Astrocyte (in vitro differentiated cells and primary cell): ENCODE measurements around the gene SOAT2.

ENCODE experiments used
- EZH2 ChIP-seq: IDR thresholded peaks from 2 replicates; pipeline ENCODE4 v1.6.1; 2012; ENCODE audit warnings: mild to moderate bottlenecking, low read length, inconsistent platforms; ENCODE audit not compliant: insufficient read depth
- TF ChIP-seq, protein P1 (sequence below): IDR thresholded peaks from 2 replicates; pipeline ENCODE4 v1.5.1; 2011; ENCODE audit warnings: low read depth, mild to moderate bottlenecking, inconsistent platforms, low read length, moderate library complexity; ENCODE audit not compliant: insufficient read depth

DNA sequence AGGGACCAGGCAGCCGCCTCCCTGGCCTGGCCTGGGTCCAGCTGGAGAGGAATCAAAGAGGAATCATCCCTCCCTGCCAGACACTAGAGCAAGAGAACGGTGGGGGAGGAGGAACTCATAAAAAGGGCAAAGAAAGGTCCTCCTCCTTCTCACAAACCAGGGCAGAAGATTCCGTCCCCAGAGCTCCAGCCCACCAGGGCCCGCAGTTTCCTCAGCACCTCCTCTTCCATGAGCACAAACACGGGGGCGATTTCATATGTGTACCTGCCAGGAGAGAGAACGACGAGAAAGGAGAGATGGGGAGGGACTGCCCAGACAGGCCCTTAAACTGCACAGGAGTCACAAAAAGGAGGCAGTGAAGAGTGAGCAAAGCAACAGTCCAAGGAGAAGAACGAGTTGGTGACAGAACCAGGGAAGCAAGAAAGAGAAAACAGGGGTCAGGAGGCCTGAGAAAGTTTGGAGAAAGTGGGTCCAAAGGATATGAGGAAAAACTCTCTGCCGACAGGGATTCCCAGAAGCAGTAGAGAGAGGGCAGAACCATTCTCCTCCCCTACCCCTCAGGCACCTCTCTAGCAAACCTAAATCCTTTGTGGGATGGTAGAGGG lies 68.5 kb downstream of the SOAT2 start:
- TF ChIP-seq, protein P1, sequence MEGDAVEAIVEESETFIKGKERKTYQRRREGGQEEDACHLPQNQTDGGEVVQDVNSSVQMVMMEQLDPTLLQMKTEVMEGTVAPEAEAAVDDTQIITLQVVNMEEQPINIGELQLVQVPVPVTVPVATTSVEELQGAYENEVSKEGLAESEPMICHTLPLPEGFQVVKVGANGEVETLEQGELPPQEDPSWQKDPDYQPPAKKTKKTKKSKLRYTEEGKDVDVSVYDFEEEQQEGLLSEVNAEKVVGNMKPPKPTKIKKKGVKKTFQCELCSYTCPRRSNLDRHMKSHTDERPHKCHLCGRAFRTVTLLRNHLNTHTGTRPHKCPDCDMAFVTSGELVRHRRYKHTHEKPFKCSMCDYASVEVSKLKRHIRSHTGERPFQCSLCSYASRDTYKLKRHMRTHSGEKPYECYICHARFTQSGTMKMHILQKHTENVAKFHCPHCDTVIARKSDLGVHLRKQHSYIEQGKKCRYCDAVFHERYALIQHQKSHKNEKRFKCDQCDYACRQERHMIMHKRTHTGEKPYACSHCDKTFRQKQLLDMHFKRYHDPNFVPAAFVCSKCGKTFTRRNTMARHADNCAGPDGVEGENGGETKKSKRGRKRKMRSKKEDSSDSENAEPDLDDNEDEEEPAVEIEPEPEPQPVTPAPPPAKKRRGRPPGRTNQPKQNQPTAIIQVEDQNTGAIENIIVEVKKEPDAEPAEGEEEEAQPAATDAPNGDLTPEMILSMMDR = no peak
- no peak for TF ChIP-seq EZH2
